LNCAP (cell line): ENCODE measurements around the gene LRP1B.
A peak's percentile ranks its signal among the peaks of the same experiment; 100 is the strongest.

Source experiments
- TF ChIP-seq, protein P1 (sequence below): fragments of 450-650 bp; IDR thresholded peaks from 2 replicates; pipeline ENCODE4 v1.5.1; 2017; ENCODE audit warnings: mild to moderate bottlenecking

Gene LRP1B

GRCh38 chr2:141925511-141925910 is 205.3 kb downstream of the LRP1B start:
- TF ChIP-seq, protein P1, sequence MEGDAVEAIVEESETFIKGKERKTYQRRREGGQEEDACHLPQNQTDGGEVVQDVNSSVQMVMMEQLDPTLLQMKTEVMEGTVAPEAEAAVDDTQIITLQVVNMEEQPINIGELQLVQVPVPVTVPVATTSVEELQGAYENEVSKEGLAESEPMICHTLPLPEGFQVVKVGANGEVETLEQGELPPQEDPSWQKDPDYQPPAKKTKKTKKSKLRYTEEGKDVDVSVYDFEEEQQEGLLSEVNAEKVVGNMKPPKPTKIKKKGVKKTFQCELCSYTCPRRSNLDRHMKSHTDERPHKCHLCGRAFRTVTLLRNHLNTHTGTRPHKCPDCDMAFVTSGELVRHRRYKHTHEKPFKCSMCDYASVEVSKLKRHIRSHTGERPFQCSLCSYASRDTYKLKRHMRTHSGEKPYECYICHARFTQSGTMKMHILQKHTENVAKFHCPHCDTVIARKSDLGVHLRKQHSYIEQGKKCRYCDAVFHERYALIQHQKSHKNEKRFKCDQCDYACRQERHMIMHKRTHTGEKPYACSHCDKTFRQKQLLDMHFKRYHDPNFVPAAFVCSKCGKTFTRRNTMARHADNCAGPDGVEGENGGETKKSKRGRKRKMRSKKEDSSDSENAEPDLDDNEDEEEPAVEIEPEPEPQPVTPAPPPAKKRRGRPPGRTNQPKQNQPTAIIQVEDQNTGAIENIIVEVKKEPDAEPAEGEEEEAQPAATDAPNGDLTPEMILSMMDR: no peak

DNA sequence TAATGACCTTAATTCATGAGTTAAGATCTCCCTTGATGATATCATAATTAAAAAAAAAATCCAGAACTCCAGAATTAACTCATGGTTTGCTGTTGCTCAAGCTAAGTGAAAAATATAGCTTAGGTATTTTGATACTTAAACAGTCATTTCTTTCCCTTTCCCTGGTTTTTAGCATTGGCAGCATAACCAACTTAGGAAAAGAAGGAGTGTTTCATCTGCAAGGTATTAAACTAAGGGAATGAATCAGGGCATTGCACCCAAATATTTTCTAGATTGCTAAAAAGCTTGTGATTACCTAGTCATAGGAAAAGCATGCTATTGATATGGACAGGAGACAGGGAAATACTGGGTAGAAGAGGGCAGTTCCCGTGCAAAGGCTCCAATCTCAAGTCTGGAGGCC is 207.2 kb downstream of the LRP1B start:
- TF ChIP-seq, protein P1: no peak

DNA sequence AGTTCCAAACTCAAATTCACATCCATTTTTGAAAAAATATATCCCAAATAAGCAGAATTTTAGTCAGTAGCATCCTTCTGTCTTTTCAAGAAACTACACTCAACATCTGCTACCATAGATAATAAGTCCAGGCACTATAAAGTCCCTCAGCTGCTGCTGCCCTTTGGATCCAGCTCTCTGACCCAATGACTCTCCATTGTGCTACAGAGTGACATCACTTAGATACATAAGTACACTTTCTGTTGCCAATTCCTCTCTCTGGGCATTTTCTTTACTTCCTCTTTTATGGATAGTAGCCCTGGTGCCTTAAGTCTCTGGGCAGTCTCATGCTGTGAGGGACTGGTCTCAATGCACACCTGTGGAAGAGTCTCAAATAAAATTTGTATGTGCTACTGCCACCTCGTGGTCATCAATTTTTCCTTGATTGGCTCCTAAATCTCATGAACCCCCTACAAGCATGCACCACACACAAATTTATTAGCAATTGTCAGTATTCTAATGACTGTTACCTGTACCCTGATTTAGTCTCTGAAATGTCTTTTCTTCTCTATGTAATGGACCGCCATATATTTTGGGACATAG is 219.2 kb downstream of the LRP1B start:
- TF ChIP-seq, protein P1: peak; percentile 59; the same call in 1 of the 2 replicates

DNA sequence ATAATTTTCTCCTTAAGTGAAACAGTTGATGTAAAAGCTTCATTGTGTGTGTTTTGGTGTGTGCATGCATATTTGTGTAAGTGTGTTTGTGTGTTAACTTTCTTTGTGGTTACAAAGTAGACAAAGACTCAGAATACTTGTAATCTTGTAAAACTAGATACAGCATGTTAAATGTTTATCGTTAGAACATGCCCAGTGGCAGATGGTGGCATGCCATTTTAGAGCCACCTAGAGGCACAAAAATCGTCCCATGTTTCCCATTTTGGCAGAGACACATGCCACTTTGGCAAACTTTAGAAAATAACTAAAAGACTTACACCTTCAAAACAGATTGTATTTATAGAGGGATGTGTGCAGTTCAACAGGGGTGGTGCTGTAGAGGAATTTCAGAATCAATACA is 224.1 kb downstream of the LRP1B start:
- TF ChIP-seq, protein P1: peak; percentile 50; the same call in 1 of the 2 replicates

- TF ChIP-seq, protein P1: no peak
Observed at GRCh38 chr2:141900826-141901225, 230.0 kb downstream of the LRP1B start.

DNA sequence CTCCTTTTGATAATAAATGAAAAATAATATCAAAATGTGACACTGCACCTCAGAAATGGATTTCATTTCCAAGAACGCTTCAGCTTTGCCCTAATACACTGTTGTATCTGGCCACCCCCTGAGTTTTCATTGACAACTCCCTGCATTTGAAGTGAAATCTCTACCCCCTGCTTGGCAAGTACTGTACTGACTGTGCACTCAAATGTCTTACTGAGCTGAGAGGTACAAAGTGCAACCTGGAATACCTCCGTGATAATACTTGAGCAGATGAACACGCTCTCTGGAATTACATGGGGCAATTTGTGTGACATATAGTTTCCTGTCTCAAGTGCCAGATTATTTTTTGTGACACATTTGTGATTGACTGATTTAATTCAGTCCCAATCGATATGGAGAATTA is 231.1 kb downstream of the LRP1B start:
- TF ChIP-seq, protein P1: no peak

DNA sequence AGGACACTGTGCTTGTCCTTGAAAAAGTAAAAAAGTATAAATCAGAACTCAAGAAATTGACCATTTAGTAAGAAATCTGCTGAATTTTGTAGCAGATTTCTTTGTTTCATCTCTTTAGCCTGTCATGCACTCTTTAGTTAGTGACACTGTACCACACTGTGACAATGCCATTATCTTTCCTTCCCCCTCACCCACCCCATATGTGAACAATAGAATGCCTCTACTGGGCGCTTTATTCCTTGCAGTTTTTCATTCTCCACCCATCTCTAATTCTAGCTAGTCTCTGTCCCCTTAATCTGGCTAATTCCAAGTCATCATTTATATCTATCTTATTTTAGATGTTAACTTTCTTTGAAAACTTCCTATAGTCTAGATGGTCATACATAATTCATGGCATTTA is 241.0 kb downstream of the LRP1B start:
- TF ChIP-seq, protein P1: no peak
